HepG2 (cell line): ENCODE results near the gene C9orf43. TPM values are rescaled to one million over a fixed set of nuclear protein-coding genes. Genes with fewer than 3 reads are reported as not detected.

Experiments
- AGO1 ChIP-seq: fragments of 200-400 bp; formaldehyde crosslinking; IDR thresholded peaks from 2 replicates; pipeline ENCODE4 v1.6.1; 2017; ENCODE audit warnings: mild to moderate bottlenecking, low read depth, low read length, moderate library complexity; ENCODE audit not compliant: poor library complexity, severe bottlenecking
- CREB1 ChIP-seq, 2 experiments: fragments of 450-650 bp in 1 of 2; IDR thresholded peaks; 2 replicates each; pipeline ENCODE4 v1.6.1; 2016 to 2017; ENCODE audit warnings: control low read depth in 1 of 2, mild to moderate bottlenecking in 1 of 2, missing compliant biosample characterization in 1 of 2, missing genetic modification characterization in 1 of 2
- ERF ChIP-seq: IDR thresholded peaks from 2 replicates; pipeline ENCODE4 v1.6.1; 2018; ENCODE audit warnings: missing biosample characterization, missing genetic modification reagents
- FOXC1 ChIP-seq: sonication (generic); formaldehyde crosslinking; IDR thresholded peaks from 2 replicates; pipeline ENCODE4 v1.8.0; 2022; ENCODE audit warnings: mild to moderate bottlenecking, missing genetic modification reagents, borderline replicate concordance
- FOXK2 ChIP-seq: fragments of 450-650 bp; IDR thresholded peaks from 2 replicates; pipeline ENCODE4 v1.6.1; 2016
- HMG20A ChIP-seq: IDR thresholded peaks from 2 replicates; pipeline ENCODE4 v1.6.1; 2016; ENCODE audit warnings: borderline replicate concordance
- JUN ChIP-seq: sonication (generic); formaldehyde crosslinking; IDR thresholded peaks from 2 replicates; pipeline ENCODE4 v1.4.0; 2020; ENCODE audit warnings: mild to moderate bottlenecking, missing genetic modification reagents
- MZF1 ChIP-seq: sonication (generic); formaldehyde crosslinking; IDR thresholded peaks from 2 replicates; pipeline ENCODE4 v1.8.1; 2023; ENCODE audit warnings: mild to moderate bottlenecking, missing genetic modification reagents, borderline replicate concordance
- PHB2 ChIP-seq: fragments of 450-650 bp; IDR thresholded peaks from 2 replicates; pipeline ENCODE4 v1.6.1; 2018; ENCODE audit not compliant: partially characterized antibody
- PREB ChIP-seq: sonication (generic); formaldehyde crosslinking; IDR thresholded peaks from 2 replicates; pipeline ENCODE4 v1.4.0; 2020; ENCODE audit warnings: missing genetic modification reagents
- TBX2 ChIP-seq: sonication (generic); formaldehyde crosslinking; IDR thresholded peaks from 2 replicates; pipeline ENCODE4 v1.5.0; 2020; ENCODE audit warnings: missing genetic modification reagents, mild to moderate bottlenecking, borderline replicate concordance
- TOE1 ChIP-seq: sonication (generic); formaldehyde crosslinking; IDR thresholded peaks from 2 replicates; pipeline ENCODE4 v1.4.0; 2020; ENCODE audit warnings: mild to moderate bottlenecking, missing genetic modification reagents
- TRIM22 ChIP-seq: fragments of 450-650 bp; IDR thresholded peaks from 2 replicates; pipeline ENCODE4 v1.6.1; 2017
- ZBTB21 ChIP-seq: sonication (generic); formaldehyde crosslinking; IDR thresholded peaks from 2 replicates; pipeline ENCODE4 v1.4.0; 2020; ENCODE audit warnings: missing genetic modification reagents
- ZC3H4 ChIP-seq: sonication (generic); formaldehyde crosslinking; IDR thresholded peaks from 2 replicates; pipeline ENCODE4 v1.4.0; 2020; ENCODE audit warnings: missing genetic modification reagents, borderline replicate concordance
- ZNF253 ChIP-seq: sonication (generic); formaldehyde crosslinking; IDR thresholded peaks from 2 replicates; pipeline ENCODE4 v1.8.0; 2022; ENCODE audit warnings: mild to moderate bottlenecking, missing genetic modification reagents, borderline replicate concordance
- ZNF282 ChIP-seq: fragments of 450-650 bp; IDR thresholded peaks from 2 replicates; pipeline ENCODE4 v1.6.1; 2018; ENCODE audit not compliant: partially characterized antibody
- ZNF543 ChIP-seq: sonication (generic); formaldehyde crosslinking; IDR thresholded peaks from 2 replicates; pipeline ENCODE4 v1.4.0; 2020; ENCODE audit warnings: mild to moderate bottlenecking, missing genetic modification reagents
- ZNF556 ChIP-seq: sonication (generic); formaldehyde crosslinking; IDR thresholded peaks from 2 replicates; pipeline ENCODE4 v1.4.0; 2020; ENCODE audit warnings: mild to moderate bottlenecking, missing genetic modification reagents, borderline replicate concordance
- ZNF672 ChIP-seq: sonication (generic); formaldehyde crosslinking; IDR thresholded peaks from 2 replicates; pipeline ENCODE4 v1.8.1; 2022; ENCODE audit warnings: missing genetic modification reagents
- polyA plus RNA-seq, 8 experiments: library from polyadenylated mRNA; depleted of rRNA in 3 of 8; stranded (reverse) in 7 of 8; unstranded in 1 of 8; fragments of >200 nt; fragmentation: Illumina TruSeq in 4 of 8; extraction: Trizol in 4 of 8; gene quantifications; 2 replicates each; pipeline versions ENCODE4 v1.2.1 to v1.2.3, GENCODE V29; 2011 to 2016; ENCODE audit warnings: low read depth in 4 of 8, missing spikeins in 1 of 8, mixed read lengths in 1 of 8; ENCODE audit not compliant: insufficient read depth in 1 of 8
- total RNA-seq, 5 experiments: library from RNA; depleted of rRNA; stranded (reverse); fragments of >200 nt; fragmentation: Illumina TruSeq; extraction: Trizol; gene quantifications; 2 replicates each; pipeline ENCODE4 v1.2.3, GENCODE V29; 2016; ENCODE audit warnings: low read depth in 1 of 5
- TF ChIP-seq, protein P1 (sequence below): sonication (generic); formaldehyde crosslinking; IDR thresholded peaks from 2 replicates; pipeline ENCODE4 v1.4.0; 2020; ENCODE audit warnings: missing genetic modification reagents
- TF ChIP-seq, protein P2 (sequence below): sonication (generic); formaldehyde crosslinking; IDR thresholded peaks from 2 replicates; pipeline ENCODE4 v1.9.0; 2021; ENCODE audit warnings: missing genetic modification reagents, mild to moderate bottlenecking, borderline replicate concordance
- TF ChIP-seq, protein P3 (sequence below): sonication (generic); formaldehyde crosslinking; IDR thresholded peaks from 2 replicates; pipeline ENCODE4 v1.4.0; 2020; ENCODE audit warnings: missing genetic modification reagents, low read depth, mild to moderate bottlenecking, borderline replicate concordance
- TF ChIP-seq, protein P4 (sequence below): fragments of 450-650 bp; IDR thresholded peaks from 2 replicates; pipeline ENCODE4 v1.6.1; 2016

C9orf43 gene
- total and polyA plus RNA-seq, 2 of the 13 experiments (the other 11 are each of a cell fraction or from before 2014, with no cell fraction given) = 0.24 to 0.31 TPM

- TF ChIP-seq TBX2 (CRISPR knock-in tag) (peak; percentile 87), ZNF543 (CRISPR knock-in tag) (peak; percentile 44; the same call in 1 of the 2 replicates), MZF1 (CRISPR knock-in tag) (no peak), PHB2 (no peak), JUN (CRISPR knock-in tag) (peak; percentile 50; the same call in 1 of the 2 replicates), CREB1 (IDR thresholded peaks at IDR 0.05) (peak; percentile 77), CREB1 (CRISPR knock-in tag; IDR thresholded peaks at IDR 0.05) (peak; percentile 91), ZBTB21 (peak; percentile 45; the same call in 1 of the 2 replicates), ZC3H4 (CRISPR knock-in tag) (no peak), TOE1 (CRISPR knock-in tag) (no peak), FOXK2 (no peak; the same call in 1 of the 2 replicates), ERF (CRISPR knock-in tag) (peak; percentile 87), ZNF253 (CRISPR knock-in tag) (no peak), ZNF282 (no peak), FOXC1 (peak; percentile 82), ZNF672 (CRISPR knock-in tag) (no peak), PREB (CRISPR knock-in tag) (no peak), AGO1 (no peak), HMG20A (CRISPR knock-in tag) (no peak), ZNF556 (CRISPR knock-in tag) (0 out of 2 replicates have a peak, but pooled peaks have one; percentile 22), TRIM22 (no peak)
- TF ChIP-seq, protein P1, sequence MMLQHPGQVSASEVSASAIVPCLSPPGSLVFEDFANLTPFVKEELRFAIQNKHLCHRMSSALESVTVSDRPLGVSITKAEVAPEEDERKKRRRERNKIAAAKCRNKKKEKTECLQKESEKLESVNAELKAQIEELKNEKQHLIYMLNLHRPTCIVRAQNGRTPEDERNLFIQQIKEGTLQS = peak; percentile 69
- TF ChIP-seq, protein P2, sequence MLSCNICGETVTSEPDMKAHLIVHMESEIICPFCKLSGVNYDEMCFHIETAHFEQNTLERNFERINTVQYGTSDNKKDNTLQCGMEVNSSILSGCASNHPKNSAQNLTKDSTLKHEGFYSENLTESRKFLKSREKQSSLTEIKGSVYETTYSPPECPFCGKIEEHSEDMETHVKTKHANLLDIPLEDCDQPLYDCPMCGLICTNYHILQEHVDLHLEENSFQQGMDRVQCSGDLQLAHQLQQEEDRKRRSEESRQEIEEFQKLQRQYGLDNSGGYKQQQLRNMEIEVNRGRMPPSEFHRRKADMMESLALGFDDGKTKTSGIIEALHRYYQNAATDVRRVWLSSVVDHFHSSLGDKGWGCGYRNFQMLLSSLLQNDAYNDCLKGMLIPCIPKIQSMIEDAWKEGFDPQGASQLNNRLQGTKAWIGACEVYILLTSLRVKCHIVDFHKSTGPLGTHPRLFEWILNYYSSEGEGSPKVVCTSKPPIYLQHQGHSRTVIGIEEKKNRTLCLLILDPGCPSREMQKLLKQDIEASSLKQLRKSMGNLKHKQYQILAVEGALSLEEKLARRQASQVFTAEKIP (CRISPR knock-in tag) = no peak
- TF ChIP-seq, protein P3, sequence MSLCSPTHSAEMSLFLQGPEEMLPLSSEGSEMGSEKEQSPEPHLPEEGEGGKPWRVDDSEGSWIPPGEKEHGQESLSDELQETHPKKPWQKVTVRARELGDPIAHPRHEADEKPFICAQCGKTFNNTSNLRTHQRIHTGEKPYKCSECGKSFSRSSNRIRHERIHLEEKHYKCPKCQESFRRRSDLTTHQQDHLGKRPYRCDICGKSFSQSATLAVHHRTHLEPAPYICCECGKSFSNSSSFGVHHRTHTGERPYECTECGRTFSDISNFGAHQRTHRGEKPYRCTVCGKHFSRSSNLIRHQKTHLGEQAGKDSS (CRISPR knock-in tag) = peak; percentile 70; the same call in 1 of the 2 replicates
- TF ChIP-seq, protein P4, sequence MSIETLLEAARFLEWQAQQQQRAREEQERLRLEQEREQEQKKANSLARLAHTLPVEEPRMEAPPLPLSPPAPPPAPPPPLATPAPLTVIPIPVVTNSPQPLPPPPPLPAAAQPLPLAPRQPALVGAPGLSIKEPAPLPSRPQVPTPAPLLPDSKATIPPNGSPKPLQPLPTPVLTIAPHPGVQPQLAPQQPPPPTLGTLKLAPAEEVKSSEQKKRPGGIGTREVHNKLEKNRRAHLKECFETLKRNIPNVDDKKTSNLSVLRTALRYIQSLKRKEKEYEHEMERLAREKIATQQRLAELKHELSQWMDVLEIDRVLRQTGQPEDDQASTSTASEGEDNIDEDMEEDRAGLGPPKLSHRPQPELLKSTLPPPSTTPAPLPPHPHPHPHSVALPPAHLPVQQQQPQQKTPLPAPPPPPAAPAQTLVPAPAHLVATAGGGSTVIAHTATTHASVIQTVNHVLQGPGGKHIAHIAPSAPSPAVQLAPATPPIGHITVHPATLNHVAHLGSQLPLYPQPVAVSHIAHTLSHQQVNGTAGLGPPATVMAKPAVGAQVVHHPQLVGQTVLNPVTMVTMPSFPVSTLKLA = peak; percentile 80
These were observed at the start of gene C9orf43, which contains the start of gene POLE3 (continued) for GRCh38 chr9:113410207-113410864.
